Upper lobe of right lung (tissue), 1 donor: Measurements from ENCODE around the gene TIE1. TPM values are rescaled to one million over a fixed set of nuclear protein-coding genes. Genes with fewer than 3 reads are reported as not detected.

Experiments used
- ATAC-seq: fragments of 200-7000 bp; cut with Tn5 transposase; one replicate; pipeline ENCODE4 v1.9.1; 2020; ENCODE audit warnings: mild to moderate bottlenecking, moderate library complexity
- DNase-seq: peaks from one replicate; pipeline ENCODE4 v3.0.0-alpha.2; 2020
- H3K27ac ChIP-seq: fragments of 200-600 bp; one replicate; pipeline ENCODE4 v1.8.0; 2022
- H3K27me3 ChIP-seq: fragments of 200-600 bp; one replicate; pipeline ENCODE4 v1.8.0; 2022; ENCODE audit warnings: mild to moderate bottlenecking
- H3K36me3 ChIP-seq: fragments of 200-600 bp; one replicate; pipeline ENCODE4 v1.8.0; 2022
- H3K4me1 ChIP-seq: fragments of 200-600 bp; one replicate; pipeline ENCODE4 v1.8.0; 2022
- H3K4me3 ChIP-seq: fragments of 200-600 bp; one replicate; pipeline ENCODE4 v1.8.0; 2022; ENCODE audit warnings: mild to moderate bottlenecking
- H3K9me3 ChIP-seq: fragments of 200-600 bp; one replicate; pipeline ENCODE4 v1.8.0; 2022
- CTCF ChIP-seq: fragments of 200-600 bp; IDR thresholded peaks from one replicate; pipeline ENCODE4 v1.8.0; 2022; ENCODE audit warnings: antibody characterized with exemption
- intact Hi-C: fragments of 100-400 bp; cut with DNase I; formaldehyde crosslinking; loops from one replicate; pipeline ENCODE4 v1.11.0; 2022
- total RNA-seq: library from RNA; stranded (reverse); fragmentation: NEBNext Ultra II Directional; extraction: Animal tissue kit (Norgen Biotek cat#: 25700); gene quantifications from one replicate; pipeline ENCODE4 v1.2.1, GENCODE V29; 2021
- donor health status: DM: no; HTN: yes; CAD: no; lungs with severe emphysema.

Gene TIE1
- total RNA-seq, 1 donor from 2014 or later = 59.4 TPM

GRCh38 chr1:43267291-43267805 is 33.4 kb upstream of the TIE1 start:
- Histone ChIP-seq H3K9me3 (no peaks in the 10 kb centered on the region), H3K4me3 (no peak overlapping the region), H3K4me1 (peaks cover 10% of the 10 kb centered on the region), H3K27ac (peak overlapping the region; percentile 63), H3K36me3 (no peaks in the 10 kb centered on the region), H3K27me3 (no peaks in the 10 kb centered on the region)
- no peak for TF ChIP-seq CTCF
- DNase-seq (peak; percentile 68), ATAC-seq (peak; percentile 4)
- intact Hi-C loops = no loop called here

GRCh38 chr1:43267818-43268425 is 32.9 kb upstream of the TIE1 start:
- Histone ChIP-seq H3K36me3 (no peaks in the 10 kb centered on the region), H3K4me3 (no peak overlapping the region), H3K9me3 (no peaks in the 10 kb centered on the region), H3K27ac (peak overlapping the region; percentile 63), H3K27me3 (no peaks in the 10 kb centered on the region), H3K4me1 (peaks cover 10% of the 10 kb centered on the region)
- peak; percentile 59 for DNase-seq
- no peak for TF ChIP-seq CTCF
- intact Hi-C loops = no loop called here
- no peak for ATAC-seq

- Histone ChIP-seq H3K4me1 (peaks cover 14% of the 10 kb centered on the region), H3K27me3 (no peaks in the 10 kb centered on the region), H3K27ac (peak within 1 kb of the TSS; percentile 87), H3K36me3 (no peaks in the 10 kb centered on the region), H3K4me3 (peak within 1 kb of the TSS; percentile 48), H3K9me3 (no peaks in the 10 kb centered on the region)
- no peak for TF ChIP-seq CTCF
- peak; percentile 91 for DNase-seq
- peak; percentile 77 for ATAC-seq
- intact Hi-C loops = no loop called here
Observed at GRCh38 chr1:43269627-43270375, 31.0 kb upstream of the TIE1 start, which contains the start of gene TMEM125. Gene TMEM125 (plus strand): TSS chr1:43269983. CDS start chr1:43272723, 2,740 bp downstream.

GRCh38 chr1:43270421-43271095 is 30.2 kb upstream of the TIE1 start:
- DNase-seq = peak; percentile 92
- peaks cover 14% of the 10 kb centered on the region for H3K4me1 ChIP-seq
- H3K27ac ChIP-seq = peak overlapping the region; percentile 87

More at GRCh38 chr1:43270421-43271095, 30.2 kb upstream of the TIE1 start:
- Histone ChIP-seq H3K27me3 (no peaks in the 10 kb centered on the region), H3K4me3 (peak overlapping the region; percentile 48), H3K9me3 (no peaks in the 10 kb centered on the region), H3K36me3 (no peaks in the 10 kb centered on the region)
- intact Hi-C loops = no loop called here
- ATAC-seq = peak; percentile 91
- no peak for TF ChIP-seq CTCF
